Measurements from ENCODE around the gene LYZL2.
"Not testable (repeated sequence)": the region's sequence is repeated elsewhere in the genome, so short reads cannot be mapped to it uniquely, and the experiment has no call there.

Gene LYZL2

GRCh38 chr10:30629653-30630052 lies at the start of gene LYZL2:
Gene LYZL2 (minus strand): TSS chr10:30629753. CDS start chr10:30626915, 2,838 bp downstream.
- Histone ChIP-seq H3K4me1 (ENCODE audit: control insufficient read depth in 1 of 2, insufficient read depth in 1 of 2, low read depth in 1 of 2, low read length in 1 of 2) (no peaks in the 10 kb centered on the region), H3K27ac (no peak within 1 kb of the TSS)
- TF ChIP-seq, protein P1, sequence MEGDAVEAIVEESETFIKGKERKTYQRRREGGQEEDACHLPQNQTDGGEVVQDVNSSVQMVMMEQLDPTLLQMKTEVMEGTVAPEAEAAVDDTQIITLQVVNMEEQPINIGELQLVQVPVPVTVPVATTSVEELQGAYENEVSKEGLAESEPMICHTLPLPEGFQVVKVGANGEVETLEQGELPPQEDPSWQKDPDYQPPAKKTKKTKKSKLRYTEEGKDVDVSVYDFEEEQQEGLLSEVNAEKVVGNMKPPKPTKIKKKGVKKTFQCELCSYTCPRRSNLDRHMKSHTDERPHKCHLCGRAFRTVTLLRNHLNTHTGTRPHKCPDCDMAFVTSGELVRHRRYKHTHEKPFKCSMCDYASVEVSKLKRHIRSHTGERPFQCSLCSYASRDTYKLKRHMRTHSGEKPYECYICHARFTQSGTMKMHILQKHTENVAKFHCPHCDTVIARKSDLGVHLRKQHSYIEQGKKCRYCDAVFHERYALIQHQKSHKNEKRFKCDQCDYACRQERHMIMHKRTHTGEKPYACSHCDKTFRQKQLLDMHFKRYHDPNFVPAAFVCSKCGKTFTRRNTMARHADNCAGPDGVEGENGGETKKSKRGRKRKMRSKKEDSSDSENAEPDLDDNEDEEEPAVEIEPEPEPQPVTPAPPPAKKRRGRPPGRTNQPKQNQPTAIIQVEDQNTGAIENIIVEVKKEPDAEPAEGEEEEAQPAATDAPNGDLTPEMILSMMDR (IDR thresholded peaks at IDR 0.05): no peak

DNA sequence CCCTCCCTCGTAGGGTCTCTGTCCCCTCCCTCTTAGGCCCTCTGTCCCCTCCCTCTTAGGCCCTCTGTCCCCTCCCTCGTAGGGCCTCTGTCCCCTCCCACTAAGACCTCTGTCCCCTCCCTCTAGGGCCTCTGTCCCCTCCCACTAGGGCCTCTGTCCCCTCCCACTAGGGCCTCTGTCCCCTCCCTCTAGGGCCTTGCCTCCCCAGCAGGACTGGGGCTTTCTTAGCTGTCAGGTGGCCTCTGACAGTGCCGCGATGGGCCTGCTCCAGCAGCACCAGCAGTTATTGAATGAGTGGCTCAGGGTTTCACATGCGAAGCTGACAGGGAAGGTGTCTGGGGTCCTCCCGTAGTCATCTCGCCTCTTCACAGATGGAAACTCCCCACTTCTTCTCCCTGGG lies 48.1 kb upstream of the LYZL2 start:
- not testable (repeated sequence) for H3K9me3 ChIP-seq; H3K36me3 ChIP-seq; H3K4me3 ChIP-seq (ENCODE audit: low read depth in 1 of 2, low read length in 1 of 2); H3K27ac ChIP-seq; H3K4me1 ChIP-seq (ENCODE audit: control insufficient read depth in 1 of 2, insufficient read depth in 1 of 2, low read depth in 1 of 2, low read length in 1 of 2)
- H3K27me3 ChIP-seq: peaks cover 13% of the 10 kb centered on the region

More at GRCh38 chr10:30629653-30630052, at the start of gene LYZL2:
- H3K27me3 ChIP-seq: peaks cover 19% of the 10 kb centered on the region
- H3K9me3 ChIP-seq: no peaks in the 10 kb centered on the region
- no peak within 1 kb of the TSS for H3K4me3 ChIP-seq (ENCODE audit: low read depth in 1 of 2, low read length in 1 of 2)
- H3K36me3 ChIP-seq: no peaks in the 10 kb centered on the region

- not testable (repeated sequence) for H3K27ac ChIP-seq; H3K9me3 ChIP-seq; H3K36me3 ChIP-seq; H3K27me3 ChIP-seq; H3K4me3 ChIP-seq (ENCODE audit: low read depth in 1 of 2, low read length in 1 of 2); H3K4me1 ChIP-seq (ENCODE audit: control insufficient read depth in 1 of 2, insufficient read depth in 1 of 2, low read depth in 1 of 2, low read length in 1 of 2)
Observed at GRCh38 chr10:30677146-30677545, 47.6 kb upstream of the LYZL2 start.

GRCh38 chr10:30675791-30676718 lies 46.5 kb upstream of the LYZL2 start:
- TF ChIP-seq, protein P1 (IDR thresholded peaks at IDR 0.05): no peak
- Histone ChIP-seq H3K27ac (no peak overlapping the region), H3K9me3 (no peaks in the 10 kb centered on the region), H3K4me1 (ENCODE audit: control insufficient read depth in 1 of 2, insufficient read depth in 1 of 2, low read depth in 1 of 2, low read length in 1 of 2) (peaks cover 0 to 4% of the 10 kb centered on the region in 2 experiments), H3K4me3 (ENCODE audit: low read depth in 1 of 2, low read length in 1 of 2) (no peak overlapping the region), H3K27me3 (no peaks in the 10 kb centered on the region), H3K36me3 (no peaks in the 10 kb centered on the region)

DNA sequence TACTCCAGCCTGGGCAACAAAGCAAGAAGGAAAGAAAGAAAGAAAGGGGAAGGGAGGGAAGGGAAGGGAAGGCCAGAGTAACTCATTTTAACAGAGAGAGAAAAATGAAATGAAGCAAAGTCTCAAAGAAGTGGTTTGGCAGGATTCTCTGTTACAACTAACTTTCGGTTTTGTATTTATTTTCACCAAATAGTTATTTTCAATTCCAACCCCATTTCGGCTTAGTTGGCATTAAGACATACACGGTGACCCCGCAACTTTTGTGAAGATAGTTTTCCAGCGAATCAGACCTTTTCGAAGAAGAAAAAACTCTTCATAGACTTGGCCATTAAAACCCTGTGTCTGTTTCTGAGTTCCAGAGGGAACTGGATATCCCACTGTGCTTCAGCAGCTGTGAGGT lies 45.2 kb upstream of the LYZL2 start:
- Histone ChIP-seq H3K27ac (no peak overlapping the region), H3K4me1 (ENCODE audit: control insufficient read depth in 1 of 2, insufficient read depth in 1 of 2, low read depth in 1 of 2, low read length in 1 of 2) (peaks cover 0 to 4% of the 10 kb centered on the region in 2 experiments), H3K27me3 (no peaks in the 10 kb centered on the region), H3K36me3 (no peaks in the 10 kb centered on the region), H3K9me3 (no peaks in the 10 kb centered on the region), H3K4me3 (ENCODE audit: low read depth in 1 of 2, low read length in 1 of 2) (no peak overlapping the region)
- TF ChIP-seq, protein P1 (IDR thresholded peaks at IDR 0.05): no peak

GRCh38 chr10:30673262-30673661 lies 43.7 kb upstream of the LYZL2 start:
- H3K36me3 ChIP-seq; H3K4me1 ChIP-seq (ENCODE audit: control insufficient read depth in 1 of 2, insufficient read depth in 1 of 2, low read depth in 1 of 2, low read length in 1 of 2); H3K27ac ChIP-seq; H3K9me3 ChIP-seq; H3K4me3 ChIP-seq (ENCODE audit: low read depth in 1 of 2, low read length in 1 of 2); H3K27me3 ChIP-seq: not testable (repeated sequence)

DNA sequence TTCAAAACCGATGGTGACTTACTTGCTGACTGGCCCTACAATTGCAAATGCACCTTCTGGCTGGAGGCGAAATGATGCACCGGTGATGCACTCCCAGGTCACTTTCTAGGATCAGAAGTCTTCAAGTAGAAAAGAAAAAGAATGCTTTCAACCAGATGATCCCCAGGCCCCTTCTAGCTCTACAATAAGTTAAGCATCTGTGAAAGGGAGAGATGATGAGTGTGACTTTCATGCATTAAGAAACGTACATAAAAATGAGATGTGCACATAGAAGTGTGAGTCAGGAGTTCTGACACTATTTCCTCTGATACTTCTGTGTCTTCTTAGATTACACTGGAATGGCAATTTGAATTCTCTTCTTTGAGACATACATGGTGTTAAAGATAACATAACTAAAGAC lies 42.8 kb upstream of the LYZL2 start:
- H3K9me3 ChIP-seq; H3K27me3 ChIP-seq; H3K36me3 ChIP-seq; H3K4me1 ChIP-seq (ENCODE audit: control insufficient read depth in 1 of 2, insufficient read depth in 1 of 2, low read depth in 1 of 2, low read length in 1 of 2); H3K27ac ChIP-seq; H3K4me3 ChIP-seq (ENCODE audit: low read depth in 1 of 2, low read length in 1 of 2): not testable (repeated sequence)
